NCI-H226 (cell line): Measurements from ENCODE around the gene OSTM1.

Experiments used
- DNase-seq: peaks from one replicate; pipeline ENCODE4 v3.0.0-alpha.2; 2015

The OSTM1 gene

GRCh38 chr6:108100003-108100402, 25.5 kb upstream of the OSTM1 start:
- no peak for DNase-seq

- no peak for DNase-seq
Observed at GRCh38 chr6:108097882-108098281, 23.3 kb upstream of the OSTM1 start.

GRCh38 chr6:108093781-108094300, 19.3 kb upstream of the OSTM1 start:
- DNase-seq = no peak

GRCh38 chr6:108091288-108091687, 16.7 kb upstream of the OSTM1 start:
- no peak for DNase-seq

- DNase-seq = peak; percentile 26
Observed at GRCh38 chr6:108083349-108083748, 8.8 kb upstream of the OSTM1 start.

- no peak for DNase-seq
Observed at GRCh38 chr6:108082539-108082938, 8.0 kb upstream of the OSTM1 start.

GRCh38 chr6:108080010-108080780, 5.7 kb upstream of the OSTM1 start:
- peak; percentile 90 for DNase-seq

GRCh38 chr6:108078191-108078590, 3.6 kb upstream of the OSTM1 start:
- no peak for DNase-seq

GRCh38 chr6:108074057-108074358, 533 bp downstream of the OSTM1 start:
- DNase-seq = no peak

GRCh38 chr6:108071736-108072276, 2.7 kb downstream of the OSTM1 start:
- no peak for DNase-seq

GRCh38 chr6:108068618-108069017, 5.9 kb downstream of the OSTM1 start:
- DNase-seq = no peak

GRCh38 chr6:108068182-108068581, 6.4 kb downstream of the OSTM1 start:
- no peak for DNase-seq

GRCh38 chr6:108052706-108053105, 21.8 kb downstream of the OSTM1 start:
- DNase-seq = no peak

- DNase-seq = no peak
Observed at GRCh38 chr6:108051481-108051880, 23.1 kb downstream of the OSTM1 start.

GRCh38 chr6:108039681-108040080, 34.9 kb downstream of the OSTM1 start:
- DNase-seq = no peak

GRCh38 chr6:108036884-108037283, 37.7 kb downstream of the OSTM1 start:
- DNase-seq = no peak

GRCh38 chr6:108031968-108032367, 42.6 kb downstream of the OSTM1 start:
- DNase-seq = no peak

- no peak for DNase-seq
Observed at GRCh38 chr6:108030211-108030610, 44.3 kb downstream of the OSTM1 start.

GRCh38 chr6:108029226-108029921, 45.2 kb downstream of the OSTM1 start:
- no peak for DNase-seq

GRCh38 chr6:108027594-108027993, 46.9 kb downstream of the OSTM1 start:
- peak; percentile 39 for DNase-seq

GRCh38 chr6:108027056-108027455, 47.5 kb downstream of the OSTM1 start:
- DNase-seq = no peak

- no peak for DNase-seq
Observed at GRCh38 chr6:108024427-108025073, 50.0 kb downstream of the OSTM1 start.

GRCh38 chr6:108020472-108021116, 53.9 kb downstream of the OSTM1 start:
- DNase-seq = no peak
